Stimulated activated CD8-positive, alpha-beta memory T cell treated with anti-CD3 and anti-CD28 coated beads, Interleukin-4, amount 100 ng/mL, for 4 hours (primary cell): Measurements from ENCODE around the gene THEMIS.
"Not testable (repeated sequence)": the region's sequence is repeated elsewhere in the genome, so short reads cannot be mapped to it uniquely, and the experiment has no call there.

Experiments used
- DNase-seq, 2 donors: peaks; one replicate each; pipeline ENCODE4 v3.0.0-alpha.2; 2020; ENCODE audit warnings: low read depth in 2 of 2, low spot score in 1 of 2

Gene THEMIS

GRCh38 chr6:127914240-127914639, 13.4 kb upstream of the THEMIS start:
- no peak for DNase-seq

GRCh38 chr6:127912914-127913313, 12.1 kb upstream of the THEMIS start:
- no peak for DNase-seq

- no peak for DNase-seq
These were observed 7.2 kb upstream of the THEMIS start for GRCh38 chr6:127907960-127908640.

- no peak for DNase-seq
These were observed 3.3 kb upstream of the THEMIS start for GRCh38 chr6:127904160-127904559.

- no peak for DNase-seq
These were observed 2.1 kb upstream of the THEMIS start for GRCh38 chr6:127902933-127903332.

- no peak for DNase-seq
These were observed 3.4 kb downstream of the THEMIS start for GRCh38 chr6:127897484-127897883.

GRCh38 chr6:127894051-127894450, 6.8 kb downstream of the THEMIS start:
- DNase-seq, result no peak

GRCh38 chr6:127893541-127893940, 7.3 kb downstream of the THEMIS start:
- no peak for DNase-seq

GRCh38 chr6:127891731-127892326, 9.0 kb downstream of the THEMIS start:
- DNase-seq, result no peak

- DNase-seq, result no peak
These were observed 14.3 kb downstream of the THEMIS start for GRCh38 chr6:127886603-127887002.

GRCh38 chr6:127884134-127884533, 16.7 kb downstream of the THEMIS start:
- DNase-seq, result no peak

- not testable (repeated sequence) for DNase-seq
These were observed 18.9 kb downstream of the THEMIS start for GRCh38 chr6:127881949-127882348.

- DNase-seq, result no peak
These were observed 20.4 kb downstream of the THEMIS start for GRCh38 chr6:127880429-127880828.

GRCh38 chr6:127879685-127880084, 21.2 kb downstream of the THEMIS start:
- peak in 1 of 2 donors; percentile 4 for DNase-seq

- DNase-seq, result no peak
These were observed 22.7 kb downstream of the THEMIS start for GRCh38 chr6:127878115-127878514.

- DNase-seq, result no peak
These were observed 23.6 kb downstream of the THEMIS start for GRCh38 chr6:127877231-127877630.

- no peak for DNase-seq
These were observed 31.0 kb downstream of the THEMIS start for GRCh38 chr6:127869772-127870404.

GRCh38 chr6:127869183-127869582, 31.7 kb downstream of the THEMIS start:
- DNase-seq, result no peak

- no peak for DNase-seq
These were observed 32.5 kb downstream of the THEMIS start for GRCh38 chr6:127868338-127868737.

- DNase-seq, result no peak
These were observed 34.1 kb downstream of the THEMIS start for GRCh38 chr6:127866766-127867165.

GRCh38 chr6:127865108-127865507, 35.8 kb downstream of the THEMIS start:
- DNase-seq, result no peak

- DNase-seq, result no peak
These were observed 36.2 kb downstream of the THEMIS start for GRCh38 chr6:127864701-127865100.

GRCh38 chr6:127860723-127861122, 40.1 kb downstream of the THEMIS start:
- DNase-seq, result no peak
